ENCODE results near the gene TIMM13.
"Not testable (repeated sequence)": the region's sequence is repeated elsewhere in the genome, so short reads cannot be mapped to it uniquely, and the experiment has no call there.

Gene TIMM13

DNA sequence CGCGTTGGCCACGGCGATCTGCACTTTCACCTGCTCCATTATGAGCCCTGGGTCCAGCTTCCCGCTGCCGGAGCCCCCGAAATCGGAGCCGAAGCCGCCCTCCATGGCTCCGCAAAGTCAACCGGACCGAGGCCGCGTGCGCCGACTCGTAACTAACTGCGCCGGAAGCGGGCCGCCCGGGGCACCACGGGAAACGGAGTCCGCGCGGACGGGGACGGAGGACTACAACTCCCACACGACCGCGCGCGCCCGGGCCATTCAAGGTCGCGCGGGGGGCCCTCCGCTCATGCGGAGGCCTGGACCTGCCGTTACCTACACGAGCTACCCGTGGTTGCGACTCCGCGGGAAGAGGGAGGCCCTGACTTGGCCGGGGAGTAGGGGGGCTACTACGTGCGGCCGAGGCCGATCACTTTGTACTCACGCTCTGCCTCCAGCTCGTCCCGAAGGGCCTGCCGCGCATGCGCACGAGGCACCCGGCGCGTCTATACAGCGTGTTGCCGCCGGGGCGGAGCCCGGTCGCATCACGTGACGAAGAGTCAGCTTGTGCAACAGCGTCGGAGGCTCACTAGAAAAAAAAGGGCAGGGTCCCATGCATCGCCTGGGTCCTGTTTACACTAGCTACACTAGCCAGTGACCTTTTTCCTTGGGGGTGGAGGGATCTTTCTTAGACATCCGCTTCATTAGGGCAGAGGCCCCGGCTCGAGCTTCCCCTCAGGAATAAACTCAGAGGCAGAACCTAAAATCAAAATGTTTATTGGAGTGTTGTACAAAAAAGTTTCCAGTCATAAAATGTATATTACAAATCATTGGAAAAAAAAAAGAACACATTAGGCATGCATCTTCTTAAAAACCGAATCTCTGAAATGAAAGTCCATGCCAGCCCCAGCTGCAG, at the start of gene TIMM13:
Gene TIMM13 (minus strand): TSS at position 158 of the 892 bp plus-strand sequence. CDS start 53 bp downstream, at position 105.
- peak within 1 kb of the TSS; percentile 81 for H3K4me3 ChIP-seq (ENCODE audit: low read depth, low read length)
- TF ChIP-seq, protein P1, sequence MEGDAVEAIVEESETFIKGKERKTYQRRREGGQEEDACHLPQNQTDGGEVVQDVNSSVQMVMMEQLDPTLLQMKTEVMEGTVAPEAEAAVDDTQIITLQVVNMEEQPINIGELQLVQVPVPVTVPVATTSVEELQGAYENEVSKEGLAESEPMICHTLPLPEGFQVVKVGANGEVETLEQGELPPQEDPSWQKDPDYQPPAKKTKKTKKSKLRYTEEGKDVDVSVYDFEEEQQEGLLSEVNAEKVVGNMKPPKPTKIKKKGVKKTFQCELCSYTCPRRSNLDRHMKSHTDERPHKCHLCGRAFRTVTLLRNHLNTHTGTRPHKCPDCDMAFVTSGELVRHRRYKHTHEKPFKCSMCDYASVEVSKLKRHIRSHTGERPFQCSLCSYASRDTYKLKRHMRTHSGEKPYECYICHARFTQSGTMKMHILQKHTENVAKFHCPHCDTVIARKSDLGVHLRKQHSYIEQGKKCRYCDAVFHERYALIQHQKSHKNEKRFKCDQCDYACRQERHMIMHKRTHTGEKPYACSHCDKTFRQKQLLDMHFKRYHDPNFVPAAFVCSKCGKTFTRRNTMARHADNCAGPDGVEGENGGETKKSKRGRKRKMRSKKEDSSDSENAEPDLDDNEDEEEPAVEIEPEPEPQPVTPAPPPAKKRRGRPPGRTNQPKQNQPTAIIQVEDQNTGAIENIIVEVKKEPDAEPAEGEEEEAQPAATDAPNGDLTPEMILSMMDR (IDR thresholded peaks at IDR 0.05; ENCODE audit: low read depth, low read length) = no peak
- peak; percentile 94 for TF ChIP-seq MAX (IDR thresholded peaks at IDR 0.05; ENCODE audit: low read depth, low read length)
- peak; percentile 88 for TF ChIP-seq MYC (IDR thresholded peaks at IDR 0.05; ENCODE audit: low read depth, low read length)
- peak; percentile 35 for TF ChIP-seq POLR2A (IDR thresholded peaks at IDR 0.05; ENCODE audit: extremely low read depth, insufficient read length)
- DNase-seq (ENCODE audit: low read depth) = peak; percentile 91

GRCh38 chr19:2476451-2477140, 49.2 kb upstream of the TIMM13 start:
- TF ChIP-seq POLR2A (IDR thresholded peaks at IDR 0.05; ENCODE audit: extremely low read depth, insufficient read length) = no peak
- peak; percentile 81 for DNase-seq (ENCODE audit: low read depth)
- peak overlapping the region; percentile 97 for H3K4me3 ChIP-seq (ENCODE audit: low read depth, low read length)

GRCh38 chr19:2475702-2476450, 48.5 kb upstream of the TIMM13 start, which contains the start of gene GADD45B:
Gene GADD45B (plus strand): TSS chr19:2476127. CDS start chr19:2476359, 232 bp downstream.
- peak; percentile 94 for DNase-seq (ENCODE audit: low read depth)
- H3K4me3 ChIP-seq (ENCODE audit: low read depth, low read length) = peak within 1 kb of the TSS; percentile 97
- TF ChIP-seq POLR2A (IDR thresholded peaks at IDR 0.05; ENCODE audit: extremely low read depth, insufficient read length) (peak; percentile 100), MYC (IDR thresholded peaks at IDR 0.05; ENCODE audit: low read depth, low read length) (no peak), MAX (IDR thresholded peaks at IDR 0.05; ENCODE audit: low read depth, low read length) (peak; percentile 52)
- TF ChIP-seq, protein P1 (IDR thresholded peaks at IDR 0.05; ENCODE audit: low read depth, low read length) = no peak

GRCh38 chr19:2475018-2475701, 47.8 kb upstream of the TIMM13 start:
- peak; percentile 65 for DNase-seq (ENCODE audit: low read depth)
- TF ChIP-seq MYC (IDR thresholded peaks at IDR 0.05; ENCODE audit: low read depth, low read length) (peak; percentile 74), MAX (IDR thresholded peaks at IDR 0.05; ENCODE audit: low read depth, low read length) (peak; percentile 65), POLR2A (IDR thresholded peaks at IDR 0.05; ENCODE audit: extremely low read depth, insufficient read length) (no peak)
- TF ChIP-seq, protein P1 (IDR thresholded peaks at IDR 0.05; ENCODE audit: low read depth, low read length) = no peak

GRCh38 chr19:2474232-2475017, 47.0 kb upstream of the TIMM13 start:
- peak overlapping the region; percentile 25 for H3K4me3 ChIP-seq (ENCODE audit: low read depth, low read length)
- TF ChIP-seq, protein P1 (IDR thresholded peaks at IDR 0.05; ENCODE audit: low read depth, low read length) = peak; percentile 53
- TF ChIP-seq MYC (IDR thresholded peaks at IDR 0.05; ENCODE audit: low read depth, low read length) (no peak), MAX (IDR thresholded peaks at IDR 0.05; ENCODE audit: low read depth, low read length) (no peak), POLR2A (IDR thresholded peaks at IDR 0.05; ENCODE audit: extremely low read depth, insufficient read length) (no peak)

More at GRCh38 chr19:2475018-2475701, 47.8 kb upstream of the TIMM13 start:
- peak overlapping the region; percentile 25 for H3K4me3 ChIP-seq (ENCODE audit: low read depth, low read length)

GRCh38 chr19:2469915-2470200, 42.5 kb upstream of the TIMM13 start:
- not testable (repeated sequence) for H3K4me3 ChIP-seq (ENCODE audit: low read depth, low read length)

More at GRCh38 chr19:2474232-2475017, 47.0 kb upstream of the TIMM13 start:
- peak; percentile 89 for DNase-seq (ENCODE audit: low read depth)

More at GRCh38 chr19:2469915-2470200, 42.5 kb upstream of the TIMM13 start:
- not testable (repeated sequence) for DNase-seq (ENCODE audit: low read depth)
